ENCODE results near the gene OPCML.
A peak's percentile ranks its signal among the peaks of the same experiment; 100 is the strongest.

OPCML gene

GRCh38 chr11:132563050-132563449 lies 969.3 kb downstream of the OPCML start:
- no peak for DNase-seq (ENCODE audit: low read depth in 2 of 2)

- no peak for DNase-seq (ENCODE audit: low read depth in 2 of 2)
Observed at GRCh38 chr11:132561937-132562336, 970.4 kb downstream of the OPCML start.

GRCh38 chr11:132559331-132560036 lies 972.8 kb downstream of the OPCML start:
- DNase-seq (ENCODE audit: low read depth in 2 of 2): no peak

- no peak for DNase-seq (ENCODE audit: low read depth in 2 of 2)
Observed at GRCh38 chr11:132556316-132556715, 976.0 kb downstream of the OPCML start.

GRCh38 chr11:132555617-132556016 lies 976.7 kb downstream of the OPCML start:
- DNase-seq (ENCODE audit: low read depth in 2 of 2): no peak

GRCh38 chr11:132551016-132551415 lies 981.3 kb downstream of the OPCML start:
- DNase-seq (ENCODE audit: low read depth in 2 of 2): no peak

- no peak for DNase-seq (ENCODE audit: low read depth in 2 of 2)
Observed at GRCh38 chr11:132549561-132549960, 982.7 kb downstream of the OPCML start.

GRCh38 chr11:132549001-132549400 lies 983.3 kb downstream of the OPCML start:
- no peak for DNase-seq (ENCODE audit: low read depth in 2 of 2)

GRCh38 chr11:132544007-132544406 lies 988.3 kb downstream of the OPCML start:
- DNase-seq (ENCODE audit: low read depth in 2 of 2): no peak

GRCh38 chr11:132541794-132542193 lies 990.5 kb downstream of the OPCML start:
- no peak for DNase-seq (ENCODE audit: low read depth in 2 of 2)

GRCh38 chr11:132540581-132540980 lies 991.7 kb downstream of the OPCML start:
- no peak for DNase-seq (ENCODE audit: low read depth in 2 of 2)

GRCh38 chr11:132539590-132540368 lies 992.5 kb downstream of the OPCML start:
- no peak for DNase-seq (ENCODE audit: low read depth in 2 of 2)

- DNase-seq (ENCODE audit: low read depth in 2 of 2): no peak
Observed at GRCh38 chr11:132538642-132539041, 993.7 kb downstream of the OPCML start.

GRCh38 chr11:132535830-132536229 lies 996.5 kb downstream of the OPCML start:
- DNase-seq (ENCODE audit: low read depth in 2 of 2): no peak

GRCh38 chr11:132531921-132532320 lies 1000.4 kb downstream of the OPCML start:
- DNase-seq (ENCODE audit: low read depth in 2 of 2): no peak

- DNase-seq (ENCODE audit: low read depth in 2 of 2): no peak
Observed at GRCh38 chr11:132528181-132528580, 1004.1 kb downstream of the OPCML start.

- DNase-seq (ENCODE audit: low read depth in 2 of 2): no peak
Observed at GRCh38 chr11:132523929-132524328, 1008.4 kb downstream of the OPCML start.

GRCh38 chr11:132520199-132520598 lies 1012.1 kb downstream of the OPCML start:
- DNase-seq (ENCODE audit: low read depth in 2 of 2): peak; percentile 51 to 59

GRCh38 chr11:132519241-132519815 lies 1013.0 kb downstream of the OPCML start:
- DNase-seq (ENCODE audit: low read depth in 2 of 2): peak; percentile 74 to 77

- DNase-seq (ENCODE audit: low read depth in 2 of 2): no peak
Observed at GRCh38 chr11:132504501-132505041, 1027.7 kb downstream of the OPCML start.

GRCh38 chr11:132501356-132501755 lies 1030.9 kb downstream of the OPCML start:
- no peak for DNase-seq (ENCODE audit: low read depth in 2 of 2)

- no peak for DNase-seq (ENCODE audit: low read depth in 2 of 2)
Observed at GRCh38 chr11:132499661-132500060, 1032.6 kb downstream of the OPCML start.

- DNase-seq (ENCODE audit: low read depth in 2 of 2): no peak
Observed at GRCh38 chr11:132496341-132496740, 1036.0 kb downstream of the OPCML start.
